Neural cell (in vitro differentiated cells): ENCODE data around the gene HACE1. TPM values are rescaled to one million over a fixed set of nuclear protein-coding genes. Genes with fewer than 3 reads are reported as not detected.

Experiments used
- H2AFZ ChIP-seq: fragments of 200-600, 300-800 bp; sonication (generic), shearing (Covaris generic); 2 replicates; pipeline ENCODE4 v1.6.0; 2014; ENCODE audit warnings: low read depth, mild to moderate bottlenecking, antibody characterized with exemption, low read length, moderate library complexity
- H3F3A ChIP-seq: fragments of 200-600 bp; shearing (Covaris generic); 2 replicates; pipeline ENCODE4 v1.6.1; 2016; ENCODE audit warnings: mild to moderate bottlenecking, moderate library complexity, mixed read lengths, antibody characterized with exemption, low read length; ENCODE audit not compliant: insufficient read depth, poor library complexity, severe bottlenecking
- H3K27ac ChIP-seq: fragments of 200-600, 300-800 bp; sonication (generic), shearing (Covaris generic); 2 replicates; pipeline ENCODE4 v1.5.1; 2014; ENCODE audit warnings: mild to moderate bottlenecking, low read length, moderate library complexity
- H3K27me3 ChIP-seq: fragments of 300-800, 200-600 bp; sonication (generic), shearing (Covaris generic); 2 replicates; pipeline ENCODE4 v1.6.0; 2014; ENCODE audit warnings: mild to moderate bottlenecking, low read depth, low read length, moderate library complexity; ENCODE audit not compliant: insufficient read depth
- H3K36me3 ChIP-seq: fragments of 300-800, 200-600 bp; sonication (generic), shearing (Covaris generic); 2 replicates; pipeline ENCODE4 v1.5.1; 2014; ENCODE audit warnings: mild to moderate bottlenecking, antibody characterized with exemption, low read length, moderate library complexity; ENCODE audit not compliant: insufficient read depth
- H3K4me2 ChIP-seq: fragments of 300-800, 200-600 bp; sonication (generic), shearing (Covaris generic); 2 replicates; pipeline ENCODE4 v1.6.0; 2014; ENCODE audit warnings: mild to moderate bottlenecking, low read length
- H3K4me3 ChIP-seq: fragments of 300-800, 200-600 bp; sonication (generic), shearing (Covaris generic); 2 replicates; pipeline ENCODE4 v1.5.1; 2014; ENCODE audit warnings: mild to moderate bottlenecking, low read length, moderate library complexity
- H3K79me2 ChIP-seq: fragments of 200-600 bp; shearing (Covaris generic); replicated peaks from 2 replicates; pipeline ENCODE4 v1.6.0; 2014; ENCODE audit warnings: mild to moderate bottlenecking, low read length, moderate library complexity; ENCODE audit not compliant: insufficient read depth
- H3K9ac ChIP-seq: fragments of 300-800, 200-600 bp; sonication (generic), shearing (Covaris generic); 2 replicates; pipeline ENCODE4 v1.6.1; 2016; ENCODE audit warnings: mild to moderate bottlenecking, low read length, mixed read lengths
- H3K9me2 ChIP-seq: fragments of 200-600 bp; shearing (Covaris generic); 2 replicates; pipeline ENCODE4 v1.6.1; 2016; ENCODE audit warnings: mild to moderate bottlenecking, low read length, mixed read lengths; ENCODE audit not compliant: insufficient read depth
- H3K9me3 ChIP-seq: fragments of 200-600, 300-800 bp; sonication (generic), shearing (Covaris generic); 2 replicates; pipeline ENCODE4 v1.6.1; 2016; ENCODE audit warnings: mild to moderate bottlenecking, mixed run types, low read length, moderate library complexity, mixed read lengths
- H4K20me1 ChIP-seq: fragments of 200-600 bp; shearing (Covaris generic); 2 replicates; pipeline ENCODE4 v1.6.1; 2016; ENCODE audit warnings: mild to moderate bottlenecking, mixed run types; ENCODE audit not compliant: insufficient read depth
- CTCF ChIP-seq: fragments of 450-650 bp; IDR thresholded peaks from 2 replicates; pipeline ENCODE4 v1.5.1; 2014; ENCODE audit warnings: antibody characterized with exemption, mild to moderate bottlenecking, moderate library complexity; ENCODE audit not compliant: poor library complexity, severe bottlenecking
- EP300 ChIP-seq: fragments of 450-650 bp; conservative IDR thresholded peaks from 2 replicates; pipeline ENCODE4 v1.6.1; 2014; ENCODE audit warnings: antibody characterized with exemption, mild to moderate bottlenecking, moderate library complexity; ENCODE audit not compliant: poor library complexity, severe bottlenecking
- MXI1 ChIP-seq: fragments of 450-650 bp; conservative IDR thresholded peaks from 2 replicates; pipeline ENCODE4 v1.6.1; 2014; ENCODE audit warnings: antibody characterized with exemption, mild to moderate bottlenecking; ENCODE audit not compliant: poor library complexity, severe bottlenecking
- RAD21 ChIP-seq: fragments of 450-650 bp; conservative IDR thresholded peaks from 2 replicates; pipeline ENCODE4 v1.6.1; 2014; ENCODE audit warnings: antibody characterized with exemption, mild to moderate bottlenecking, moderate library complexity
- REST ChIP-seq: IDR thresholded peaks from 2 replicates; pipeline ENCODE4 v1.6.1; 2012; ENCODE audit warnings: borderline replicate concordance
- SMC3 ChIP-seq: fragments of 450-650 bp; conservative IDR thresholded peaks from 2 replicates; pipeline ENCODE4 v1.6.1; 2014; ENCODE audit warnings: antibody characterized with exemption, mild to moderate bottlenecking, moderate library complexity; ENCODE audit not compliant: poor library complexity
- TAF1 ChIP-seq: IDR thresholded peaks from 2 replicates; pipeline ENCODE4 v1.6.1; 2012; ENCODE audit warnings: low read depth
- polyA plus RNA-seq: library from polyadenylated mRNA; depleted of rRNA; stranded (reverse); fragments of >200 nt; gene quantifications from 2 replicates; pipeline ENCODE4 v1.2.3, GENCODE V29; 2014

Gene HACE1
- polyA plus RNA-seq, 1 donor from 2014 or later = 70.6 TPM

GRCh38 chr6:104789770-104790190 is 69.9 kb downstream of the HACE1 start:
- Histone ChIP-seq H3K9me3 (no peaks in the 10 kb centered on the region), H3K9me2 (no peaks in the 10 kb centered on the region), H3K27me3 (no peaks in the 10 kb centered on the region), H3K36me3 (no peaks in the 10 kb centered on the region), H3K27ac (no peak overlapping the region), H3K79me2 (no peaks in the 10 kb centered on the region), H3K9ac (no peak overlapping the region), H3K4me3 (no peak overlapping the region), H4K20me1 (no peaks in the 10 kb centered on the region), H2AFZ (no peak overlapping the region), H3F3A (no peaks in the 10 kb centered on the region), H3K4me2 (no peak overlapping the region)
- TF ChIP-seq SMC3 (peak; percentile 73), RAD21 (peak; percentile 60), MXI1 (no peak), CTCF (peak; percentile 62)

DNA sequence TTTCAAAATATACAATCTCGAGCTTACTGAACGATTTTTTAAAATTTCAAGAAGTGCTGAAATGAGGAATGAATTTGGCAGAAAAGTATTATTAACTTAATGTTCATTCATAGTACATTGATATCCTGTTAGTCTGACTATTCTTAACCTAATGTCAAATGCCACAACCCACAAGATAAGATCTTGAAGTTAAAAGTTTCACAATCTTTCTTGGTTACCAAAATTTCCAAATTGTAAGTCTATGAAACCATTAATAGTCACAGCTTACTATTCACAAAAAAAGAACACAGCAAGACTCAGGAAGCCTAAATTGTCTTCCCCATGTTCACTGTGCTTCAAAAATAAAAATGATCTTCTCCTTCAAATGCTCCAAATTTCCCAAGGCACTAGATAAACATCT is 71.3 kb downstream of the HACE1 start:
- no peaks in the 10 kb centered on the region for H3K9me3 ChIP-seq
- no peak overlapping the region for H3K27ac ChIP-seq
- H2AFZ ChIP-seq = no peak overlapping the region
- H3K9ac ChIP-seq = no peak overlapping the region
- no peaks in the 10 kb centered on the region for H3K27me3 ChIP-seq
- no peak for TF ChIP-seq TAF1
- TF ChIP-seq EP300 = no peak
- no peak for TF ChIP-seq CTCF
- TF ChIP-seq REST = no peak
- H3F3A ChIP-seq = no peaks in the 10 kb centered on the region
- no peaks in the 10 kb centered on the region for H3K9me2 ChIP-seq
- no peak overlapping the region for H3K4me3 ChIP-seq
- H3K36me3 ChIP-seq = no peaks in the 10 kb centered on the region
- H3K79me2 ChIP-seq = no peaks in the 10 kb centered on the region
- H4K20me1 ChIP-seq = no peaks in the 10 kb centered on the region
- H3K4me2 ChIP-seq = no peak overlapping the region
